Measurements from ENCODE around the gene C14orf119.

C14orf119 gene

DNA sequence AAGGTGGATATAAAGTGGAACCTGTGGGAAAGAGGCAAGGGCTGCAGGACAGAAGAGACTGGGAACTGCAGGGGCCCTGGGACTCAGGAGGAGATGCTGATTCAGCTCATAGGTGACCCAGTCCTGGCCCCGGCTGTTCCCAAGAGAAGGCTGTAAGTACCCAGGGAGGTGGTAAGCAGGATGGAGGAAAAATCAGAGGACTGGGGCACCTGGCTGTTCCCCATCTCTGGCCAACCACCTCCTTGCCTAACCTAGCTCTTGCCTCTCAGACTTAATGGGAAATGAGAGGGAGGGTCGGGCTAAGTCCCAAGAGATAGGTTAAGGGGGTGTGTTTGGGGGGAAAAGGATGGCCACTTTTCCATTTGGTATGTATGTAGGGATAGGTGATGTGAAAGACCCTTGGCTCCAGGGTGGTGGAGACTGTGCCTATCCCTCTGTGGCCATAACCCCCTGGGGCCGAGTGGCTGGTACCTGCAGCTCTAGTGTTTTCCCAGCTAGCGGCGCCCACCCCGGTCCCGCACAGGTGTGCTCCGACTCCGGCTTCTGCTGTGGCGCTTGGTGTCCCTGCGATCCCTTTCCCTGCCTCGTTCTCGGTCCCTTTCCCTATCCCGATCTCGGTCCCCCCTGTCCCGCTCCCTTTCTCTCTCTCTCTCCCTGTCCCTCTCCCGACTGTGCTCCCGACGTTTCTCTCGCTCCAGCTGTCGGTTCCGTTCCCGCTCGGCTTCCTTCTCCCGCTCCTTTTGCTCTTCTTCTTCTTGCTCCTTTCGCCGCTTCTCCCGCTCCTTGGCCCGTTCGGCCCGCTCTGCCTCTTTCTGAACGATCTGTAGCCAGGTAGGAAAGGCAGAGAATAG, 36.4 kb upstream of the C14orf119 start:
- H3F3A ChIP-seq (ENCODE audit: insufficient read depth), result peaks cover 9% of the 10 kb centered on the region; the same call in 1 of the 2 replicates
- peaks cover 18% of the 10 kb centered on the region for H3K36me3 ChIP-seq (ENCODE audit: low read length)
- H3K9ac ChIP-seq (ENCODE audit: low read length), result no peak overlapping the region

DNA sequence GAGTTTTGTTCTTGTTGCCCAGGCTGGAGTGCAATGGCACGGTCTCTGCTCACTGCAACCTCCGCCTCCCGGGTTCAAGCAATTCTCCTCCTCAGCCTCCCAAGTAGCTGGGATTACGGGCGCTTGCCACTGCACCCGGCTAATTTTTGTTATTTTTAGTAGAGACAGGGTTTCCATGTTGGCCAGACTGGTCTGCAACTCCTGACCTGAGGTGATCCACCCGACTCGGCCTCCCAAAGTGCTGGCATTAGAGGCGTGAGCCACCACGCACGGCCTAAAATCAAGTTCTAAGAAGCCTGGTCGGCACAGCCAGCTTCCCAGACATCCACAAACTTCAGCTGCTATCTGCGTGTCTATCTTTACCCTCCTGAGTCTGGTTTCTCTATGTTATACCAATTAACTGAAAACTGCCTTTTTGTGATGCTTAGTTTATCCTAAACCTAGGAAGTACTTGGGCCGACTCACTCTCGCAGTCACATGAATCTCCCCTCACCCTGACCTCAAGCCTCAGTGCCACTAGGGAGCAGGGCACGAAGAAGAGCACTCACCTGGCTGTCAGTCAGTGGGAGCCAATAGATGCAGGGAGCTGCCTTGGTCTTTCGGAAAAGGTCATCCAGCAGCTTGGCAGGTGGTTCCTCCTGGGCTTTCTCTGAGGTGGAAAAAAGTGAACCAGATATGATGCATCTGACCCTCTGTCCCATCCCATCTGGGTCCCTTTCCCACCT, 34.6 kb upstream of the C14orf119 start:
- H3K9me3 ChIP-seq (ENCODE audit: insufficient read depth, low read length), result no peaks in the 10 kb centered on the region
- peaks cover 26% of the 10 kb centered on the region for H3K36me3 ChIP-seq (ENCODE audit: low read length)
- H3K9me2 ChIP-seq (replicated peaks; ENCODE audit: insufficient read depth, low read length), result no peaks in the 10 kb centered on the region
- no peak for TF ChIP-seq EZH2phosphoT487 (conservative IDR thresholded peaks at IDR 0.05; ENCODE audit: low read length)
- TF ChIP-seq, protein P1, sequence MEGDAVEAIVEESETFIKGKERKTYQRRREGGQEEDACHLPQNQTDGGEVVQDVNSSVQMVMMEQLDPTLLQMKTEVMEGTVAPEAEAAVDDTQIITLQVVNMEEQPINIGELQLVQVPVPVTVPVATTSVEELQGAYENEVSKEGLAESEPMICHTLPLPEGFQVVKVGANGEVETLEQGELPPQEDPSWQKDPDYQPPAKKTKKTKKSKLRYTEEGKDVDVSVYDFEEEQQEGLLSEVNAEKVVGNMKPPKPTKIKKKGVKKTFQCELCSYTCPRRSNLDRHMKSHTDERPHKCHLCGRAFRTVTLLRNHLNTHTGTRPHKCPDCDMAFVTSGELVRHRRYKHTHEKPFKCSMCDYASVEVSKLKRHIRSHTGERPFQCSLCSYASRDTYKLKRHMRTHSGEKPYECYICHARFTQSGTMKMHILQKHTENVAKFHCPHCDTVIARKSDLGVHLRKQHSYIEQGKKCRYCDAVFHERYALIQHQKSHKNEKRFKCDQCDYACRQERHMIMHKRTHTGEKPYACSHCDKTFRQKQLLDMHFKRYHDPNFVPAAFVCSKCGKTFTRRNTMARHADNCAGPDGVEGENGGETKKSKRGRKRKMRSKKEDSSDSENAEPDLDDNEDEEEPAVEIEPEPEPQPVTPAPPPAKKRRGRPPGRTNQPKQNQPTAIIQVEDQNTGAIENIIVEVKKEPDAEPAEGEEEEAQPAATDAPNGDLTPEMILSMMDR (IDR thresholded peaks at IDR 0.05; ENCODE audit: insufficient read depth, low read length, poor library complexity, severe bottlenecking), result no peak
- no peak overlapping the region for H3K9ac ChIP-seq (ENCODE audit: low read length)
- H4K20me1 ChIP-seq (ENCODE audit: low read depth, low read length), result no peaks in the 10 kb centered on the region
- no peaks in the 10 kb centered on the region for H3K79me2 ChIP-seq (ENCODE audit: insufficient read depth, low read length)
- no peak overlapping the region for H3K27ac ChIP-seq (ENCODE audit: low read depth, low read length)
- H3F3A ChIP-seq (ENCODE audit: insufficient read depth), result peaks cover 9% of the 10 kb centered on the region; the same call in 1 of the 2 replicates
- H3K4me2 ChIP-seq (ENCODE audit: low read depth, low read length, poor library complexity, severe bottlenecking), result no peak overlapping the region
- H3K27me3 ChIP-seq (ENCODE audit: low read length), result no peaks in the 10 kb centered on the region
- H2AFZ ChIP-seq (ENCODE audit: low read depth, low read length, severe bottlenecking), result no peak overlapping the region
- H3K4me3 ChIP-seq (ENCODE audit: insufficient read depth, low read length, poor library complexity, severe bottlenecking), result no peak overlapping the region

More for the DNA sequence above, 36.4 kb upstream of the C14orf119 start:
- H4K20me1 ChIP-seq (ENCODE audit: low read depth, low read length), result no peaks in the 10 kb centered on the region
- no peaks in the 10 kb centered on the region for H3K9me3 ChIP-seq (ENCODE audit: insufficient read depth, low read length)
- no peak overlapping the region for H3K4me2 ChIP-seq (ENCODE audit: low read depth, low read length, poor library complexity, severe bottlenecking)
- H2AFZ ChIP-seq (ENCODE audit: low read depth, low read length, severe bottlenecking), result no peak overlapping the region
- H3K9me2 ChIP-seq (replicated peaks; ENCODE audit: insufficient read depth, low read length), result no peaks in the 10 kb centered on the region
- H3K27me3 ChIP-seq (ENCODE audit: low read length), result no peaks in the 10 kb centered on the region
- H3K4me3 ChIP-seq (ENCODE audit: insufficient read depth, low read length, poor library complexity, severe bottlenecking), result no peak overlapping the region
- H3K27ac ChIP-seq (ENCODE audit: low read depth, low read length), result no peak overlapping the region
- TF ChIP-seq, protein P1 (IDR thresholded peaks at IDR 0.05; ENCODE audit: insufficient read depth, low read length, poor library complexity, severe bottlenecking), result no peak
- no peak for TF ChIP-seq EZH2phosphoT487 (conservative IDR thresholded peaks at IDR 0.05; ENCODE audit: low read length)
- H3K79me2 ChIP-seq (ENCODE audit: insufficient read depth, low read length), result no peaks in the 10 kb centered on the region

GRCh38 chr14:23062002-23062401, 33.3 kb upstream of the C14orf119 start:
- TF ChIP-seq, protein P1 (IDR thresholded peaks at IDR 0.05; ENCODE audit: insufficient read depth, low read length, poor library complexity, severe bottlenecking), result no peak
- TF ChIP-seq EZH2phosphoT487 (conservative IDR thresholded peaks at IDR 0.05; ENCODE audit: low read length), result no peak
- Histone ChIP-seq H3K9ac (ENCODE audit: low read length) (no peak overlapping the region), H3K27me3 (ENCODE audit: low read length) (no peaks in the 10 kb centered on the region), H3K27ac (ENCODE audit: low read depth, low read length) (no peak overlapping the region), H3K9me2 (replicated peaks; ENCODE audit: insufficient read depth, low read length) (no peaks in the 10 kb centered on the region), H3K4me2 (ENCODE audit: low read depth, low read length, poor library complexity, severe bottlenecking) (no peak overlapping the region), H3K9me3 (ENCODE audit: insufficient read depth, low read length) (no peaks in the 10 kb centered on the region), H3K79me2 (ENCODE audit: insufficient read depth, low read length) (0 out of 2 replicates have a peak, but pooled peaks cover 5% of the 10 kb centered on the region), H3F3A (ENCODE audit: insufficient read depth) (peaks cover 5% of the 10 kb centered on the region; the same call in 1 of the 2 replicates), H2AFZ (ENCODE audit: low read depth, low read length, severe bottlenecking) (no peak overlapping the region), H3K4me3 (ENCODE audit: insufficient read depth, low read length, poor library complexity, severe bottlenecking) (no peak overlapping the region), H3K36me3 (ENCODE audit: low read length) (peaks cover 33% of the 10 kb centered on the region), H4K20me1 (ENCODE audit: low read depth, low read length) (no peaks in the 10 kb centered on the region)

All from SU-DHL-6 (cell line).